Right ventricle myocardium inferior (tissue), 1 donor: ENCODE data around the gene PTHLH. TPM values are rescaled to one million over a fixed set of nuclear protein-coding genes. Genes with fewer than 3 reads are reported as not detected.

ENCODE experiments used
- ATAC-seq: fragments of 200-7000 bp; cut with Tn5 transposase; one replicate; pipeline ENCODE4 v1.9.1; 2020; ENCODE audit warnings: mild to moderate bottlenecking, moderate library complexity
- DNase-seq: peaks from one replicate; pipeline ENCODE4 v3.0.0; 2021; ENCODE audit errors: missing footprints
- intact Hi-C: fragments of 100-400 bp; cut with DNase I; formaldehyde crosslinking; loops from one replicate; pipeline ENCODE4 v1.11.0; 2022
- long read RNA-seq: library from polyadenylated mRNA; unstranded; transcript quantifications from one replicate; pipeline ENCODE4 v2.0.0, GENCODE V29; 2021
- total RNA-seq: library from RNA; stranded (reverse); fragmentation: NEBNext Ultra II Directional; extraction: Animal tissue kit (Norgen Biotek cat#: 25700); gene quantifications from one replicate; pipeline ENCODE4 v1.2.1, GENCODE V29; 2021
- donor health status: DM: no; HTN: yes; CAD: no; lungs with severe emphysema.

Gene PTHLH
- not detected for total RNA-seq
- long read RNA-seq, result 0 reads

- DNase-seq (no peak), ATAC-seq (no peak)
- intact Hi-C loops, result no loop called here
Observed at GRCh38 chr12:27972721-27973120, at the start of gene PTHLH. Gene PTHLH, minus strand, starts transcription at chr12:27972733. Its CDS starts 3,239 bp downstream, at chr12:27969494.

- DNase-seq, result no peak
- intact Hi-C loops, result no loop called here
- ATAC-seq, result no peak
Observed at GRCh38 chr12:28021704-28022103, 49.2 kb upstream of the PTHLH start.

- no peak for DNase-seq
- no peak for ATAC-seq
- intact Hi-C loops, result no loop called here
Observed at GRCh38 chr12:28017873-28018255, 45.3 kb upstream of the PTHLH start.

- DNase-seq (no peak), ATAC-seq (no peak)
- intact Hi-C loops, result no loop called here
Observed at GRCh38 chr12:28017126-28017872, 44.8 kb upstream of the PTHLH start.

GRCh38 chr12:28015165-28015564, 42.6 kb upstream of the PTHLH start:
- intact Hi-C loops, result no loop called here
- ATAC-seq (no peak), DNase-seq (no peak)

GRCh38 chr12:28014196-28014595, 41.7 kb upstream of the PTHLH start:
- DNase-seq (no peak), ATAC-seq (no peak)
- intact Hi-C loops, result no loop called here

GRCh38 chr12:28012333-28012918, 39.9 kb upstream of the PTHLH start:
- DNase-seq, result no peak
- no peak for ATAC-seq
- intact Hi-C loops, result no loop called here

GRCh38 chr12:28010036-28010435, 37.5 kb upstream of the PTHLH start:
- intact Hi-C loops, result no loop called here
- ATAC-seq (no peak), DNase-seq (no peak)

- DNase-seq (no peak), ATAC-seq (no peak)
- intact Hi-C loops, result no loop called here
Observed at GRCh38 chr12:27999970-28000369, 27.4 kb upstream of the PTHLH start.

GRCh38 chr12:27999521-27999920, 27.0 kb upstream of the PTHLH start:
- intact Hi-C loops, result no loop called here
- DNase-seq, result no peak
- ATAC-seq, result no peak

- ATAC-seq (no peak), DNase-seq (no peak)
- intact Hi-C loops, result no loop called here
Observed at GRCh38 chr12:27998658-27999057, 26.1 kb upstream of the PTHLH start.

- ATAC-seq (no peak), DNase-seq (no peak)
Observed at GRCh38 chr12:27998170-27998569, 25.6 kb upstream of the PTHLH start.

GRCh38 chr12:27996761-27997160, 24.2 kb upstream of the PTHLH start:
- DNase-seq, result no peak
- intact Hi-C loops, result no loop called here
- ATAC-seq, result no peak

More at GRCh38 chr12:27998170-27998569, 25.6 kb upstream of the PTHLH start:
- intact Hi-C loops, result no loop called here

GRCh38 chr12:27995406-27995805, 22.9 kb upstream of the PTHLH start:
- DNase-seq, result no peak
- intact Hi-C loops, result no loop called here
- ATAC-seq, result no peak

- intact Hi-C loops, result no loop called here
- ATAC-seq (no peak), DNase-seq (no peak)
Observed at GRCh38 chr12:27988594-27989233, 16.2 kb upstream of the PTHLH start.

- ATAC-seq (no peak), DNase-seq (no peak)
- intact Hi-C loops, result no loop called here
Observed at GRCh38 chr12:27987331-27987730, 14.8 kb upstream of the PTHLH start.

GRCh38 chr12:27984275-27984674, 11.7 kb upstream of the PTHLH start:
- no peak for ATAC-seq
- no peak for DNase-seq
- intact Hi-C loops, result no loop called here

- ATAC-seq, result no peak
- intact Hi-C loops, result no loop called here
- DNase-seq, result no peak
Observed at GRCh38 chr12:27982951-27983350, 10.4 kb upstream of the PTHLH start.

- intact Hi-C loops, result no loop called here
- ATAC-seq (no peak), DNase-seq (no peak)
Observed at GRCh38 chr12:27982385-27982784, 9.9 kb upstream of the PTHLH start.

GRCh38 chr12:27981874-27982273, 9.3 kb upstream of the PTHLH start:
- ATAC-seq (no peak), DNase-seq (no peak)
- intact Hi-C loops, result no loop called here
